HG03469 (cell line): ENCODE measurements around the gene IL16.
"Not testable (repeated sequence)": the region's sequence is repeated elsewhere in the genome, so short reads cannot be mapped to it uniquely, and the experiment has no call there.

Source experiments
- ATAC-seq: cut with Tn5 transposase; IDR thresholded peaks from one replicate; pipeline ENCODE4 v1.9.1; 2021; ENCODE audit warnings: mild to moderate bottlenecking, moderate library complexity, moderate number of reproducible peaks; ENCODE audit not compliant: unreplicated experiment

Gene IL16

DNA sequence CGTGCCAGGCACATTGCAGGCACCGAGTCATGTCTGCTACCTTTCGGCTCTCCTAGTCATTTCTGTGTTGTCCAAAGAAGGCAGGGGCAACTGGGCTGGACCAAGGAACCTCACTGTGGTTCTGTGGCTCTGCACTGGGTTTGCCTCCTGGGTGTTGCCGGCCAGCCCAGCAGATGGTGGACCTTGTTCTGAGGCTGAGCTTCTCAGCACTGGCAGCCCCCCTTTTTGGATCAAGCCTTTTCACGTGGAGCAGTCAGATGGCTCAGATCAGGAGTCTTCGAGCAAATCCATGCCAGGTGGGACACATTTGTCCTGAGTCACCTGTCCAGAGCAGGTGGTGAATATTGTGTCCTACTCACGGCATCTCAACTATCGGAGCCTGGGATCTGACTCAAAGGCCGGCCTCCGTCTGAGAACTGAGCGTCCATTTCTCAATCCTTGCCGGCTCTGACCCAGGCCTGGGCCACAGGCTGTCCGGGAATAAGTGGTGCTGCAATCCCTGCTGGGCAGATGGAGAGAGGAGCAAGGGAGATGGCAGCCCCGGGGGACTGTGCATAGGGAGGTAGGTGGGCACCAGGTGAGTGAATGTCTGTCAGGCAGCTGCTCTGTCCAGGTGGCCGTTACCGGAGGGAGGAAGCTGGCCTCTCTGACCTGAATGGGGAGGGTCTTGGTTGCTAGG, at the start of gene IL16:
IL16 (plus strand) TSS at position 304 of the 679 bp plus-strand sequence. CDS start 28,521 bp downstream, outside the sequence.
- ATAC-seq: no peak

DNA sequence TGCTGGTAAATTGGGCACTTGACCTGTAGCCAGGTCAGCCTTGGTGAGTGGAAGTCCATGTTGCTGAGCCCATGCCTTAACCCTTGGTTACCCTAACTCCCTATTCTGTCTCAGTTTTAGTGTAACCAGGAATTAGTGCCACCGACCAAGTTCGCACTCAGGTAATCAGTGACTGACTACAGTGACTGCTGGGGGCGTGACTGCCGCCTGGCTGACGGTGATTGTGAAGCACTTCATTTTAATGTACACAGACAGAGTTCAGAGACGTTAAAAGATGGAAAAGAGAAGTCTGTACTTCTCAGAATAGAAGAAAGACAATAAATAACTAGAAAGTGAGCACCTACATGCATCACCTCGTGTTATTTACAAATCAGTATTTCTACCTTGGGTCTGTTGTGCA, 45.3 kb upstream of the IL16 start:
- no peak for ATAC-seq

DNA sequence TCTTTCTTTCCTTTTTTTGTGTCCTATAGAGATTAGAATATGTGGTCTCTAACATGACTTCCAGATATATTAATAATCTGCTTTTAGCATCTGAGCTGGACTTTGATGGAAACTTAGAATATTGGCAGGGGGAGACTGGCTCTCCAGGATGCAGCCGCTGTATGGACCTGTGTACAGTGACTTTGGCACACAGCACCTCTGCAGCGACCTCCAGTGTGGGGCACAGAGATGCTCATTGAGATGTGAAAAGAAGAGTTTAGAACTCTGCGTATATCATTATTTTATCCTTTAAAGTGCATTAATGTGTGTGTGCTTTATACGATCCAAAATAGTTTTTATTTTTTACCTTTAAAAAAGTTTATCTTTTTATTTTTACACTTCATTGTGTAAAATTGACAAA, 44.3 kb upstream of the IL16 start:
- no peak for ATAC-seq

DNA sequence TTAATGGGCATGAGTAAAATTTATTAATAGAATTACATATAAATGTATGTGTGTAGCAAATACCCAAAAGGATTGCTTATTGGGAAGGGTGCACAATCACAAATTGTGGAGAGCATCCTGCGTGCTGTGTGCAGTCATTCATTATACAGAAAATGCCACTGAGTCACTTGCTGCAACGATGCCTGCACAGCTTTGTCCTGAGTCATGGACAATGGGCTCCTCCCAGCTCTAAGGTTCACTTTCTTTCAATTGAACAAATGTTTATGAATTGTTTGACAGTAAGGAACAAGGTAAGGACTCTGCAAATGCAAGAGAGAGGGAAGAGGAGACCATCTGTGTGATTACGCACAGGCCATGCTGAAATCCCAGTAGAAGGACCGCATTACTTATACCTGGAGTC, 43.9 kb upstream of the IL16 start:
- ATAC-seq: no peak

DNA sequence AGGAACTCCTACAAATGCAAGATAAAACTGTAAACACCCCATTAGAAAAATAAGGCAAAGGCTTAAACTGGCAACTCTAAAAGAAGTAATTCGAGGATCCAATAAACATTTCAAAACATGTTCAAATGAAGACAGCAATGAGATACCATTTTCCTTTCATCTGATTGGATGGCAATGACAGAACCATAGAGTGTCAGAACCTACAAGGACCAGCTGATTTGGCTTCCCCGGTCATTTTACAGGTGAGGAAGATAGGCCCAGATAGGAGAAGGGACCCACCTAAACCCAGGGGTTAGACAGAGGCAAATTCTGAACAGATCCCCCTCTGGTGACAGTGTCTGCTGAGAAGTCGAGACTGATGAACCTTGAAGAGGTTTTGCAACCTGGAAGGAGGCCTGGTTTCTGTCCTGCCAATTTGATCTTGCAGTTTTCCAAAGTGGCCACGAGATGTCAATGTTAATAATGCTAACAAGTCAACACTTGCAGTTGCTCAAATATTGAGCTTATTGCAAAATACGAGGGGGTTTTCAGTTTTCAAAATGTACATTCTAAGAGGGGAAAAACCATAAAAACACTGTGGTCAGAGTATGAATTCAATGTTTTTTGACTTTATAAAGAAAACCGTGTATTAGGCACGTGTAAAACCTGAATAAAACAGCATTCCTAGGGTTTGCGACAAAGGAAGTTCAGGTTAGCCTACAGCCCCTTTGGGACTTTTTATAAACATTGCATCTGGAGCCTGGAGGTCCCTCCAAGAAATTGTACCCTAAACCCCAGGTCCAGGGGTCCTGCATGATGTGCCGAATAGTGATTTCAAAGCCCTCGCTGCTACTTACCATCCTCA, 41.1 kb upstream of the IL16 start:
- no peak for ATAC-seq

DNA sequence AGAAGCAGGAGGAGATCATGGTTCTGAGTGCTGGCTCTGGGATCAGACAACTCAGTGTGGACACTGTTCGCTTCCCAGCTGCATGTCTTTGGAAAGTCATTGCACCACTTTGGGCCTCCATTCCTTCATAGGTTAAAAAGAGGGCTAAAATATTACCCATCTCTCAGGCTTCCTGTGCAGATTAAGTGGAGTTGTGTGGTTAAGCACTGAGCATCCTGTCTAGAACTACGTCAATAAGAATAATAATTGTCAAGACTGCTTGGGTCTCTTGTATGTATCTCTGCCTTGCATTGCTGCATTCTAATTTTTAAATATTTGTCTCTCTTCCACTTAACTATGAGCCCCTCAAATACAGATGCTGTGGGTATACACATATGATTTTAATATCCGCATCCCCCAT, 40.4 kb upstream of the IL16 start:
- no peak for ATAC-seq

DNA sequence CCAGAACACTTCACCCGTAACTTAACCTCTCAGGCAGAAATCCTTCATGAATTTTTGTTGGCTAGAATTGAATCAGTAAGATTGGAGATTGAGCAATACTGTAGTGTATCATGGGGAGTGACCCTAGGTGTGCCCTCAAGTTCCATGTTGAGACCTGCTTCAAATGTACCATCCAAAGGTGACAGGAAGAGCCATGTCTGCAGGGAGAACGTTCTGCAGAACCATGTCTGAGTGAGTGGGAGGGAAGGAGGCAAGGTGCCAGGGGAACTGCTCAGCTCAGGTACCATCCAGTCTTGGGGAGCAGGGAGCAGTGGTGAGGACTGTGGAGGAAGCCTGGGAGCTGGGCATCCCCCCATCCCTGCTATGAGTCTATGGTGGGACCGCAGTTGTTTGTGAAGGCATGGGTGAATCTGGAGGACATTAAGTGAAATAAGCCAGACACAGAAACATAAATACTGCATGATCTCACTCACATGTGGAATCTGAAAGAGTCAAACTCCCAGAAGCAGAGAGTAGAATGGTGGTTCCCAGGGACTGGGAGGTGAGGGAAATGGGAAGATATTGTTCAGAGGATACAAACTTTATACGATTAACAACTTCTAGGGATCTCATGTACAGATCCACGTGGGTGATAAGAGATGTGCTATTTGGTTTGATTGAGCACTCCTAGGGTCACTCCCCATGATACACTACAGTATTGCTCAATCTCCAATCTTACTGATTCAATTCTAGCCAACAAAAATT, 39.3 kb upstream of the IL16 start:
- no peak for ATAC-seq

DNA sequence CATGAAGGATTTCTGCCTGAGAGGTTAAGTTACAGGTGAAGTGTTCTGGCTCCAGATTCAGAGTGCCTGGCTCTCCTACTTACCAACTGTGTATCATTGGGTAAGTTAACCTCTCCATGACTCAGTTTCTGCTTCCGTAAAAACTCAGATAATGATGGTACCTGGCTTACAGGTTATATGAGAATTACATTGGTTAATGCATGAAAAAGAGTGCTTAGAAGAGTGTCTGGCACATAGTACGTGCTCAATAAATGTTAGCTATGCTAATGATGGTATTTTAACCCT, 38.8 kb upstream of the IL16 start:
- ATAC-seq: no peak

DNA sequence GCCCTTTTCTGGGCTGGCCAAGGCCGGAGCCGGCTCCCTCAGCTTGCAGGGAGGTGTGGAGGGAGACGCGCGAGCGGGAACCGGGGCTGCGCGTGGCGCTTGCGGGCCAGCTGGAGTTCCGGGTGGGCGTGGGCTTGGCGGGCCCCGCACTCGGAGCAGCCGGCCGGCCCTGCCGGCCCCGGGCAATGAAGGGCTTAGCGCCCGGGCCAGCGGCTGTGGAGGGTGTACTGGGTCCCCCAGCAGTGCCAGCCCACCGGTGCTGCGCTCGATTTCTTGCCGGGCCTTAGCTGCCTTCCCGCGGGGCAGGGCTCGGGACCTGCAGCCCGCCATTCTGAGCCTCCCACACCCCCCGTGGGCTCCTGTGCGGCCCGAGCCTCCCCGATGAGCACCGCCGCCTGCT, 38.1 kb upstream of the IL16 start:
- not testable (repeated sequence) for ATAC-seq

DNA sequence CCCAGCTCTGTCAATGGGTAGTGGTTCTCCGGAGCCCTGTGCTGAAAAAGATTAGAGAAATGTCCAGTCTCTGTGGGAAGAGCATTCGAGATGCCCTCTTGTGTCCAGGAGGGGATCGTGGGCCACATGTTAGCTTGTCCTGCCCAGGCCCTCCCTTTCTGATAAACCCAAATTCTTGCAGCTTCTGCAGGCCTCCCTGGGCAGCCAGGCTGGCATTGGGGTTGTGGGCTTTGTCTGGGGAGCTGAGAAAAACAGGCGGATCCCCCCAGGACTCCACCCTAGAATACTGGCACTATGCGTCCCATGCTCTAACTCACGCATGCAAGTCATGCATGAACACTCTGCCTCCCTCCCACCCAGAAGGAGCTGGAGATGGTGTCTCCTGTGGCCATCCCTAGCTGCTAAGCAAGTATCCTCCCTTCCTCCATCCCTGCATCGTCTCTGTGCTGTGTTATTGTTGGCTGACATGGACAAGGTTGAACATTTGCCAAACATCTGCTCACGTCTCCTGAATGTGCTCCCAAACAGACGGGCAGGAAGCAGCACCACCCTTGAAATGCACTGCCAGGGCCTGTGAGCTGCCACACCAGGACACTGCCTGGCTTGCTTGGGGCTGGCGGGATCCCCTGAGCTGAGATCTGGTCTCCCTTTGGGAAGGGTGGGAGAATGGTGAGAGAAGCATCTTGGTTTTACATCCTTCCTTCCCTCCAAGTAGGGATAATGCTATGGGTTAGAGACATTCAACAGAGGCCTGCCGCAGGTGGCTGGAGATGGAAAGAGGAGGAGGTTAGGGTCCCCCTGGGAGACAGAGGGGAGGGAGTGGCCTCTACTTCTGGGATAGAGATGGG, 36.1 kb upstream of the IL16 start:
- ATAC-seq: no peak

DNA sequence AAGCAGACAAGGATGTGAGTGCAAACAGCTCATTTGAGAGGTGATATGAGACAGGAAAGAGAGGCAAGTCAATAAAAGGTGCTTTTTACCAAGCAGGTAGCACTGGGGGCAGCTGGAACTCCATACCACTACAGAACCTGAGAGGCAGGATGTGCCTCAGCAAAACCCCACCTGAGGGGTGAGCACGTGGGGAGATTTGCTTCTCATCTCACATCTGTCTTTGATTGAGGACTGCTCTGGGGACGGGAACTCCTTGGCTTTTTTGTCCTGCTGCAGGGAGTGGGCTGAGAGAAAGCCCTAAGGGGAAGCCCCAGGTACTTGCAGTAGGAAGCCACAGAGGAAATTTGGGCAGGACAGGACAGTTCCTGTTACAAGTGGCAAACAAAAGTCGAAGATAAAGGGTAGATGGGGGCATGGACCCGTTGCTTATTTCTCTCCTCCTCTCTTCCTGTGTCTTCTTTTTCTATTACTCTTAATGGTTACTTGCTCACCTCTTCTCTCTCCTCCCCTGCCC, 35.5 kb upstream of the IL16 start:
- no peak for ATAC-seq

DNA sequence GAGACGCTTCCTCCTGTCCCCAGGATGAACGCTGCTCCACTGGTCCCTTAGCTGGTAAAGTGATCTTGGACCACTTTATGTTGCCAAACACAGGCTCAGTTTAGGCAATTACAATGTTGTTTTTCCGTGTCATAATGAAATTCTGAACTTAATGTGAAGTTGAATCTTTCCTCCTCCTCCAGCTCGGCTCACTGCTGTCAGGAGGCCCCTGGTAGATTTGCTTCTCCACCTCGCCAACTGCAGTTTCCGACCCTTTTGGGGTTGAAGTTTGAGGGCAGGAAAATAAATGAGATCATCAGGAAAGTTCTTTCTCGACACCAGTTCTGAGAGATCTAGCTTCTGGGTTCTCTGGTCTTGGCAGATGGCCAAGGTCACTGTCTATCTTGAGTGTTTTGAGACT, 34.8 kb upstream of the IL16 start:
- ATAC-seq: no peak

DNA sequence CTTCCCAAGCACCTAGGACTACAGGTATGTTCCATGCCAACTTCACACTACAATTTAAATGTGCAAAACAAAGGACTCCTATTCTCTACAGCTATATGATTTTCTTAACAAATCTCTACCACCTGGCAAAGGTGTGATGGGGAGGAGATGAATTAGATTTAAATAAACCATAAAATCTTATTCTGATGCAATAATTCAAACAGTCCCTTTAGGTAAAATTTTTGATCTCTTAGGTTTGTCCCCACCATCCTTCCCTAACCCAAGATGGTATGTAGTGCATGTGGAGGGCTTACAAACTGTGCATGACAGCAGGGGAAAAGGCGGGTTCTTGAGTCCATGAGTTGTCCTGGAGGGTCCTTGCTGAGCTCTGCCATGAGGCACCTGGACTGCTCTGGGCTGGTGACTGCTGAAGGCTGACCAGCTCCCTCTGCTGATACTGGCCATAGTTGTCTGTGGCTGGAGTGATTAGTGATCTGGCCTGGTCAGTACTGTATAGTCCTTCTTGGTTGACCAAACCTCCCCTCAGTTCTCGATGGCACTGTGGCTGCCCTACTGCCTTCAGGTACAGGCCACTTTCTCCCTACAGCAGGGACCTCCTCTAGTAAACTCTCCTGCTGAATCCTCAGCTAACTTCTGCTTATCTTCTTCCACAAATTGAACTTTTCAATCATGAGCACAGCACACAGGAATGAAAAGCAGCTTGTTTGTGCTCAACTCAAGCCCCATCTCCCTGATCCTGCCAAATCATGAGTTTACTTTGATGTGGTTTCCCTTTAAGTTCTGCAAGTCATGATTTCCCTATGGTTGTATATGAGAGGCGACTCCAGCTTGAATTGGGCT, 32.5 kb upstream of the IL16 start:
- no peak for ATAC-seq

DNA sequence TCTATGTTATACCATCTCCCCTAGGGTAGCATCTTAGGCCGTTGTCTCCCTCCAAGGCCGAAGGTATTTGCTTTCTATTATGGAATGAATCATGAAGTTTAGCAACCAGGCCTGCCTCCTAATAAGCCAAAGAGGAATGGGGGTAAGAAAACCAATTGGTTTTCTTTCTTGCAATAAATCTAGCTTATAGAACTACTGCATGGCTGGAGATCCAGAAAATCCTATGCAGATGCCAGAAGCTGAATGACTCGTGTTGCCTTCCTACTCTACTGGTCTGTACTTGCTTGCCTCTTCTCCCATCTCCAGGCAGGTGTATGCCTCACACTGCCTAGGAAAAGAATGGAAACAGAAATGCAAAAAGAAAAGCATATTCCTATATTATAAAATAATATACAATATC, 31.1 kb upstream of the IL16 start:
- no peak for ATAC-seq

DNA sequence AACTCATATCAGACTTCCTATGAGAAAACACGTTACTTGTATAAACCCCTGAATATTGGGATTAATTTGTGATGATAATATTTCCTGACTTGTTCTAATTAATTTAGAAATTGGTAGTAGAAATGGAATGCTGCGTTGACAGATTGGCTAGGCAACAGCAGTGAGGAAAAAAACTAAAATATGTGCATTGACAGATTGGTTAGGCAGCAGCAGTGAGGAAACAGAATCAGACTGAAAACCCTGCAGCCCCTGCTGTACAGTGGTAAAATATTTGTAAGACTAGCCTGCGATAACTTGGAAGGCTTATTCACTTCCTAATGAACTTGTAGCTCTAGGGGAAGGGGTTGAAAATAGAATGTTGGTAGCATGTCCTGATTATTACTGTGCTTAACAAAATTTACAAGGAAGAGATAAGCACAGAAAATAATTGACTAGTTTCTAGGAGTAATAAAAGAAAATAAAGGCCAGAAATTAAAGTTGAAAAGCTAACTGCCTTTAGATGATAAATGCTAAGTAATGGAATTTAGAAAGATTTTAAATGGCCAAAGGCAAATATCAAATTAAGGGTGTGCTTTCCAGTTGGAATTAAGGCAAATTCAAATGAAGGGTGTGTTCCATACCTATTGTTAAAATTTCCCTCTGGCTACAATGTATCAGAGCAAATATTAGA, 29.9 kb upstream of the IL16 start:
- ATAC-seq: no peak

DNA sequence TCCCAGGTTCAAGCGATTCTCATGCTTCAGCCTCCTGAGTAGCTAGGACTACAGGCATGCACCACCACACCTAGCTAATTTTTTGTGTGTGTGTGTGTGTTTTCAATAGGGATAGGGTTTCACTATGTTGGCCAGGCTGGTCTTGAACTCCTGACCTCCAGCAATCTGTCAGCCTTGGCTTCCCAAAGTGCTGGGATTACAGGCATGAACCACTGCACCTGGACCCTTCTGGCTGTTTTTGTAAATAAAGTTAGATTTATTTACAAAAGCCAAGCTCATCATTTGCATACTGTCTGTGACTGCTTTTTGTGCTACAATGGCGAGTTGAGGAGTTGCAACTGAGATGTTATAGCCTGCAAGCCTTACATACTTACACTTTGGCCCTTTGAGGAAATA, 28.6 kb upstream of the IL16 start:
- ATAC-seq: no peak

DNA sequence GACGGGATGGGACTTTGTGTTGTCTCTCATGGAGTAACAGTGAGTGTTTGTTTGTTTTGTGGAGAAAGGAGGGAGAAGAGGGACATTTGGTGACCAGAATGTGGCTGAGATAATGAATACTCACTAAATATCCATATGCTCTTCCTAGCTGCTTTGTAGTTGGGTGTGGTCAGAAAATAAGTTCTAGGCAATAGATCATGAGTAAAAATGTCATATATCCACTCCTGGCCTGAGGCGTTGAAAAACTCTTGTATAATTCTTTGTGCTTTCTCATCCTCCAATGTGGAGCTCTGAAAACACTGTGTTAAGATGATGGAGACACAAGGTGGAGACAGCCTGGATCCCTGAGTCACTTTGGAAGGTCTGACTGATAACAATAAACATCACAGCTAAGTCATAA, 28.0 kb upstream of the IL16 start:
- no peak for ATAC-seq

DNA sequence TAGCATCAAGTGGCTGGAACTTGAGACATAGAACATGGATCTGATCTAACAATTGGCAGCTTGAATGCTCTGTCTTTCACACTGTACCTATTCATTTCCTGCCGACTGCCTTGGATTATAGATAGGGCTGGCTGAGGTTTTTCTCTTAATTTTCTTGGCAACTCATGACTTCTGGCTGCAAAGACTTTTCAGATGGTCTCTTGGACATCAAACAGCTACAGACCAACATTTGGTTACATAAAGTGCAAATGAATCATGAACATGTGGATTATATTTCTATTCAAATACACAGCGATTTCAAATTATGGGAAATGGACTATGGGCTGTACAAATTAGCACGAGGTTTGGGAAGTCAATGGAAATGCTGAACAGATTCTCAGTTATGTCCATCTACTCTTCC, 26.2 kb upstream of the IL16 start:
- ATAC-seq: no peak

DNA sequence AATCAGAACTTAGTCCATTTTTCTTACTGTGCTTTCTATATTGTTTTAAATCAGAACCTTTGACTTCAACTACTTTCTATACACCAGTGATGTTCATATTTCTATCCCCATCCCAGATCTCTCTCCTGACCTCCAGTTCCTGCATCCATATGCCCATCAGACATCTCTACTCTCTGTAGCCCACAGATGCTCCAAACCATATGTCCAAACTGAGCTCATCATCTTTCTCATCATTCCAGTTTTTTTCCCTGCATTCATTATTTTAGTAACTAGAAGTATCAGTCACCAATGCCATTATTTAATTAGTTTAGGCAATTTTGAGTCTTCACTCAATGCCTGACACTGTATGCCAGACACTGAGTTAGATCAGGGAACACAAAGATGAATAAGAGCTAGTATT, 25.4 kb upstream of the IL16 start:
- no peak for ATAC-seq
